PC-3 (cell line): Measurements from ENCODE around the gene ZFPM1. TPM values are rescaled to one million over a fixed set of nuclear protein-coding genes. Genes with fewer than 3 reads are reported as not detected.

Source experiments
- ATAC-seq: fragments of 200-7000 bp; cut with Tn5 transposase; 2 replicates; pipeline ENCODE4 v1.9.1; 2020; ENCODE audit warnings: mild to moderate bottlenecking, moderate library complexity
- BruUV-seq: library from RNA; stranded (reverse); fragments of 400-500 nt; replicated peaks from 2 replicates; lab custom pipeline; 2021; lab: Mats Ljungman, UMichigan
- CTCF ChIA-PET: fragments of 300-600 bp; sonication (Branson Sonifier 250); formaldehyde crosslinking; loops from one replicate; lab custom pipeline; 2022; ENCODE audit warnings: antibody characterized with exemption; lab: Charles Lee
- POLR2A ChIA-PET: fragments of 300-600 bp; sonication (Branson Sonifier 250); formaldehyde crosslinking; loops from one replicate; lab custom pipeline; 2022; ENCODE audit warnings: antibody characterized with exemption; ENCODE audit not compliant: unreplicated experiment; lab: Charles Lee
- DNase-seq: peaks from one replicate; pipeline ENCODE4 v3.0.0-alpha.2; 2015
- H2AFZ ChIP-seq: fragments of 300-600 bp; sonication (generic); 2 replicates; pipeline ENCODE4 v1.6.0; 2016; ENCODE audit warnings: antibody characterized with exemption, low read length
- H3F3A ChIP-seq: fragments of 300-600 bp; sonication (generic); one replicate; pipeline ENCODE4 v1.6.0; 2017; ENCODE audit warnings: antibody characterized with exemption, low read length, control low read depth, mild to moderate bottlenecking; ENCODE audit not compliant: unreplicated experiment
- H3K27ac ChIP-seq: fragments of 300-600 bp; sonication (generic); 2 replicates; pipeline ENCODE4 v1.5.1; 2016; ENCODE audit warnings: mild to moderate bottlenecking, low read length
- H3K27me3 ChIP-seq: fragments of 300-600 bp; sonication (generic); 2 replicates; pipeline ENCODE4 v1.6.1; 2016; ENCODE audit warnings: low read length, mixed read lengths
- H3K36me3 ChIP-seq: fragments of 300-600 bp; sonication (generic); 2 replicates; pipeline ENCODE4 v1.6.1; 2016; ENCODE audit warnings: low read depth, mixed run types, low read length, mixed read lengths
- H3K4me1 ChIP-seq: fragments of 300-600 bp; sonication (generic); 2 replicates; pipeline ENCODE4 v1.5.1; 2016; ENCODE audit warnings: low read length; ENCODE audit not compliant: insufficient read depth
- H3K4me2 ChIP-seq: fragments of 300-600 bp; sonication (generic); 2 replicates; pipeline ENCODE4 v1.6.0; 2016; ENCODE audit warnings: low read length
- H3K4me3 ChIP-seq: fragments of 300-600 bp; sonication (generic); 2 replicates; pipeline ENCODE4 v1.5.1; 2016; ENCODE audit warnings: mild to moderate bottlenecking, low read length, mixed read lengths
- H3K79me2 ChIP-seq: fragments of 300-600 bp; sonication (generic); 2 replicates; pipeline ENCODE4 v1.6.1; 2017; ENCODE audit warnings: low read length, mixed read lengths
- H3K9ac ChIP-seq: fragments of 300-600 bp; sonication (generic); 2 replicates; pipeline ENCODE4 v1.6.0; 2016; ENCODE audit warnings: mild to moderate bottlenecking, low read length
- H3K9me2 ChIP-seq: fragments of 300-600 bp; sonication (generic); replicated peaks from 2 replicates; pipeline ENCODE4 v1.6.1; 2016; ENCODE audit warnings: mixed run types, low read length, mixed read lengths
- H3K9me3 ChIP-seq: fragments of 300-600 bp; sonication (generic); 2 replicates; pipeline ENCODE4 v1.6.1; 2016; ENCODE audit warnings: low read length, mixed read lengths
- H4K20me1 ChIP-seq: fragments of 300-600 bp; sonication (generic); 2 replicates; pipeline ENCODE4 v1.6.1; 2016; ENCODE audit warnings: low read length, mixed read lengths
- EZH2 ChIP-seq: fragments of 300-600 bp; sonication (generic); IDR thresholded peaks from one replicate; pipeline ENCODE4 v1.6.1; 2017; ENCODE audit warnings: antibody characterized with exemption, mild to moderate bottlenecking, low read length; ENCODE audit not compliant: unreplicated experiment
- EZH2phosphoT487 ChIP-seq: fragments of 300-600 bp; sonication (generic); IDR thresholded peaks from 2 replicates; pipeline ENCODE4 v1.6.1; 2018; ENCODE audit warnings: mild to moderate bottlenecking, antibody characterized with exemption, low read length, borderline replicate concordance
- intact Hi-C: fragments of 100-400 bp; cut with micrococcal nuclease; formaldehyde crosslinking; loops from 2 replicates; pipeline ENCODE4 v1.9.0; 2023
- total RNA-seq: library from RNA; depleted of rRNA; stranded (reverse); fragments of >200 nt; gene quantifications from 2 replicates; pipeline ENCODE4 v1.2.3, GENCODE V29; 2014
- TF ChIP-seq, protein P1 (sequence below): fragments of 300-600 bp; sonication (generic); conservative IDR thresholded peaks from 2 replicates; pipeline ENCODE4 v1.5.1; 2017; ENCODE audit warnings: antibody characterized with exemption, low read depth, mild to moderate bottlenecking, low read length

ZFPM1 gene
- total RNA-seq, 1 experiment from 2014 or later, result 4.6 TPM

DNA sequence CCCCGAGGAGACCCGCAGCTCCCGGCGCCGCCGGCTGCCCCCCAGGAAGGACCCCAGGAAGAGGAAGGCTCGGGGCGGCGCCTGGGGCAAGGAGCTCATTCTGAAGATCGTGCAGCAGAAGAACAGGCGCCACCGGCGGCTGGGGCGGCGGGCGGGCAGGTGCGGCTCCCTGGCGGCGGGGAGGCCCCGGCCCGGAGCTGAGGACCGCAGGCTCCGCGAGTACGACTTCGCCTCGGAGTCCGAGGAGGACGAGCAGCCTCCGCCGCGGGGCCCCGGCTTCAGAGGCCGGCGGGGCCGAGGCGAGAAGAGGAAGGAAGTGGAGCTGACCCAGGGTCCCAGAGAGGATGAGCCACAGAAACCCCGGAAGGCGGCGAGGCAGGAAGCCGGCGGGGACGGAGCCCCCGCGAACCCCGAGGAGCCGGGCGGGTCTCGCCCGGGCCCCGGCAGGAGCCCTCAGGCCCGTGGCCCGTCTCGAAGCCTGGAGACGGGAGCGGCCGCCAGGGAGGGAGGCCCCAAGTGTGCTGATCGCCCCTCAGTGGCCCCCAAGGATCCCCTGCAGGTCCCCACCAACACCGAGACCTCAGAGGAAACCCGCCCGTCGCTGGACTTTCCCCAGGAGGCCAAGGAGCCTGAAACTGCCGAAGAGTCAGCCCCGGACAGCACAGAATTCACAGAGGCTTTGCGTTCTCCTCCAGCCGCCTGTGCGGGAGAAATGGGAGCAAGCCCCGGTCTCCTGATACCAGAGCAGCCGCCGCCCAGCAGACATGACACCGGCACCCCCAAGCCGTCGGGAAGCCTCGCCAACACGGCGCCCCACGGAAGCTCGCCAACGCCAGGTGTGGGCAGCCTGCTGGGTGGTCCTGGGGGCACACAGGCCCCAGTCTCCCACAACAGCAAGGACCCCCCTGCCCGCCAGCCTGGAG, 22.3 kb upstream of the ZFPM1 start:
- ChIA-PET POLR2A (interaction anchor here (0.6 kb wide), 1 partner anchor 479 kb away, joined by 4 read pairs; the partner anchor contains the start of gene BANP), CTCF (no interaction called here)
- intact Hi-C loops, result no loop called here
- no peak overlapping the region for H3K9ac ChIP-seq
- ATAC-seq (no peak; the same call in 1 of the 2 replicates), DNase-seq (no peak)
- H3K9me2 ChIP-seq, result no peaks in the 10 kb centered on the region
- no peak overlapping the region for H3K27ac ChIP-seq
- no TSS peak for BruUV-seq
- H3K4me3 ChIP-seq, result no peak overlapping the region
- no peaks in the 10 kb centered on the region for H3K79me2 ChIP-seq
- no peaks in the 10 kb centered on the region for H3K9me3 ChIP-seq
- no peak overlapping the region; the same call in 1 of the 2 replicates for H3K4me2 ChIP-seq
- H3F3A ChIP-seq, result no peaks in the 10 kb centered on the region
- TF ChIP-seq, protein P1, sequence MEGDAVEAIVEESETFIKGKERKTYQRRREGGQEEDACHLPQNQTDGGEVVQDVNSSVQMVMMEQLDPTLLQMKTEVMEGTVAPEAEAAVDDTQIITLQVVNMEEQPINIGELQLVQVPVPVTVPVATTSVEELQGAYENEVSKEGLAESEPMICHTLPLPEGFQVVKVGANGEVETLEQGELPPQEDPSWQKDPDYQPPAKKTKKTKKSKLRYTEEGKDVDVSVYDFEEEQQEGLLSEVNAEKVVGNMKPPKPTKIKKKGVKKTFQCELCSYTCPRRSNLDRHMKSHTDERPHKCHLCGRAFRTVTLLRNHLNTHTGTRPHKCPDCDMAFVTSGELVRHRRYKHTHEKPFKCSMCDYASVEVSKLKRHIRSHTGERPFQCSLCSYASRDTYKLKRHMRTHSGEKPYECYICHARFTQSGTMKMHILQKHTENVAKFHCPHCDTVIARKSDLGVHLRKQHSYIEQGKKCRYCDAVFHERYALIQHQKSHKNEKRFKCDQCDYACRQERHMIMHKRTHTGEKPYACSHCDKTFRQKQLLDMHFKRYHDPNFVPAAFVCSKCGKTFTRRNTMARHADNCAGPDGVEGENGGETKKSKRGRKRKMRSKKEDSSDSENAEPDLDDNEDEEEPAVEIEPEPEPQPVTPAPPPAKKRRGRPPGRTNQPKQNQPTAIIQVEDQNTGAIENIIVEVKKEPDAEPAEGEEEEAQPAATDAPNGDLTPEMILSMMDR, result no peak
- no peak for TF ChIP-seq EZH2
- TF ChIP-seq EZH2phosphoT487, result no peak
- H3K4me1 ChIP-seq, result no peaks in the 10 kb centered on the region
- H3K36me3 ChIP-seq, result no peaks in the 10 kb centered on the region
- H4K20me1 ChIP-seq, result no peaks in the 10 kb centered on the region
- H2AFZ ChIP-seq, result no peak overlapping the region
- no peaks in the 10 kb centered on the region for H3K27me3 ChIP-seq

DNA sequence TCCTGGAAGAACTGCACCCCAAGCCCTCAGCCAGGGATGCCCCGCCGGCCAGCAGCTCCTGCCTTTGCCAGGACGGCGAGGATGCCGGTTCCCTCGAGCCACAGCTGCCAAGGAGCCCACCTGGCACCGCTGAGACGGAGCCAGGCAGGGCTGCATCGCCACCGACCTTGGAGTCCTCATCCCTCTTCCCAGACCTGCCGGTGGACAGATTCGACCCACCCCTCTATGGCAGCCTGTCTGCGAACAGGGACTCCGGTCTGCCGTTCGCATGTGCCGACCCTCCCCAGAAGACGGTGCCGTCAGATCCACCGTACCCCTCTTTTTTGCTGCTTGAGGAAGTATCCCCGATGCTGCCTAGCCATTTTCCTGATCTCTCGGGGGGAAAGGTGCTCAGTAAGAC, 21.4 kb upstream of the ZFPM1 start:
- H3K9me2 ChIP-seq, result no peaks in the 10 kb centered on the region
- no peaks in the 10 kb centered on the region for H3F3A ChIP-seq
- no peaks in the 10 kb centered on the region for H3K27me3 ChIP-seq
- no peaks in the 10 kb centered on the region for H4K20me1 ChIP-seq
- no peak overlapping the region for H2AFZ ChIP-seq
- ChIA-PET CTCF (no interaction called here), POLR2A (no interaction called here)
- no peak for ATAC-seq
- no peak for TF ChIP-seq EZH2
- TF ChIP-seq, protein P1, result no peak
- TF ChIP-seq EZH2phosphoT487, result no peak
- intact Hi-C loops, result no loop called here
- DNase-seq, result no peak
- H3K4me1 ChIP-seq, result no peaks in the 10 kb centered on the region
- no peak overlapping the region for H3K4me2 ChIP-seq
- H3K79me2 ChIP-seq, result no peaks in the 10 kb centered on the region
- H3K9ac ChIP-seq, result no peak overlapping the region
- BruUV-seq, result no TSS peak
- no peak overlapping the region for H3K4me3 ChIP-seq
- no peak overlapping the region for H3K27ac ChIP-seq
- no peaks in the 10 kb centered on the region for H3K9me3 ChIP-seq
- H3K36me3 ChIP-seq, result no peaks in the 10 kb centered on the region

DNA sequence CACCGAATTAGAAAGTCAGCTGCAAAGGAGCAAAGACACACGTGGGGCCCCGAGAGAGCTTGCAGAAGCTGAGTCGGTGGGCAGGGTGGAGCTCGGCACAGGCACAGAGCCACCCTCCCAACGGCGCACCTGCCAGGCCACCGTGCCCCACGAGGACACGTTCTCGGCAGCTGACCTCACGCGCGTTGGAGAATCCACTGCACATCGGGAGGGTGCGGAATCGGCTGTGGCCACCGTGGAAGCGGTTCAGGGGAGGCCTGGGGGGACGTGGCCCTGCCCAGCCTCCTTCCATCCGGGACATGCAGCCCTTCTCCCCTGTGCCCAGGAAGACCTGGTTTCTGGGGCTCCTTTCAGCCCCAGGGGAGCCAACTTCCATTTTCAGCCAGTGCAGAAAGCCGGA, 20.9 kb upstream of the ZFPM1 start:
- intact Hi-C loops, result no loop called here
- Histone ChIP-seq H3K4me1 (no peaks in the 10 kb centered on the region; the same call in 1 of the 2 replicates), H3K79me2 (no peaks in the 10 kb centered on the region), H3K9ac (no peak overlapping the region), H3K27ac (no peak overlapping the region), H3K9me3 (no peaks in the 10 kb centered on the region), H3K27me3 (no peaks in the 10 kb centered on the region), H3K9me2 (no peaks in the 10 kb centered on the region), H4K20me1 (no peaks in the 10 kb centered on the region), H3K4me2 (no peak overlapping the region), H3K4me3 (no peak overlapping the region), H3K36me3 (no peaks in the 10 kb centered on the region), H2AFZ (no peak overlapping the region), H3F3A (no peaks in the 10 kb centered on the region)
- ChIA-PET CTCF (no interaction called here), POLR2A (no interaction called here)
- TF ChIP-seq, protein P1, result no peak
- no peak for TF ChIP-seq EZH2
- TF ChIP-seq EZH2phosphoT487, result no peak
- no peak for ATAC-seq
- TSS peak; percentile 14 for BruUV-seq
- DNase-seq, result no peak
